CD4-positive, alpha-beta T cell treated with Interleukin-15 for 1 hour (primary cell): ENCODE measurements around the gene ESYT3.
"Not testable (repeated sequence)": the region's sequence is repeated elsewhere in the genome, so short reads cannot be mapped to it uniquely, and the experiment has no call there.

ENCODE experiments used
- DNase-seq: peaks from one replicate; pipeline ENCODE4 v3.0.0-alpha.2; 2020

Gene ESYT3

DNA sequence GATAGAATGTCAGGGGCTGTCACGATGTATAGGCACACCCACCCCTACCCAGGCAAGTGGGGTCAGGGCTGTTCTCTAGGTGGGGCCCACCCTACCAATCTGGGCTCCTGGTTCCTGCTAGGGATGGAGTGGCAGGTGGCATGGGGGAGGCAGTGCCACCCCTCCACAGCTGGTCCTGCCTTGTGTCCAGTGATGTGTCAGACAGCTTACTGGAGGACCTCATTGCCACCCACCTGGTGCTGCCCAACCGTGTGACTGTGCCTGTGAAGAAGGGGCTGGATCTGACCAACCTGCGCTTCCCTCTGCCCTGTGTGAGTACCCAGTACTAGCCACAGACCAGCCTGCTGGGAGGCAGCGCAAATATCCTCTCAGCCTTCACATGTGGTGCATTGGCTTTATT, 27.5 kb downstream of the ESYT3 start:
- no peak for DNase-seq

GRCh38 chr3:138463724-138464490, 29.5 kb downstream of the ESYT3 start:
- no peak for DNase-seq

DNA sequence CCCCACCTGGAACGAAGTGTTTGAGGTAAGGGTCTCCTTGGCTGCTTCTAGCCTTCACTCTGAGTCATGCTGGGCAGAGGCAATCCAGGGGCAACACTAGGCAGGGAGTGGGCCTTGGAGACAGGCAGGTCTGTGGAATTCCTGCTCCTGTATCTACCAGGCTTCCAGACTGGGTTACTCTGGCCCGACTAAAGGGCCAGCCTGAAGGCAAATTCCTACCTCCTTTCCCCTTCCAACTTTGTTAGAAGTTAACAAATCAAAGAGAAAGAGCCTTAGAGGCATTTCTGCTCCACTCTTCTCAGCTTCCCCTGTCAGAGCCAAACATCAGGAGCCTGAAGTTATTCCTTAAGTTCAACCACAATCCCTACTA, 30.1 kb downstream of the ESYT3 start:
- no peak for DNase-seq

- no peak for DNase-seq
Measured at GRCh38 chr3:138465451-138465850, 31.0 kb downstream of the ESYT3 start.

DNA sequence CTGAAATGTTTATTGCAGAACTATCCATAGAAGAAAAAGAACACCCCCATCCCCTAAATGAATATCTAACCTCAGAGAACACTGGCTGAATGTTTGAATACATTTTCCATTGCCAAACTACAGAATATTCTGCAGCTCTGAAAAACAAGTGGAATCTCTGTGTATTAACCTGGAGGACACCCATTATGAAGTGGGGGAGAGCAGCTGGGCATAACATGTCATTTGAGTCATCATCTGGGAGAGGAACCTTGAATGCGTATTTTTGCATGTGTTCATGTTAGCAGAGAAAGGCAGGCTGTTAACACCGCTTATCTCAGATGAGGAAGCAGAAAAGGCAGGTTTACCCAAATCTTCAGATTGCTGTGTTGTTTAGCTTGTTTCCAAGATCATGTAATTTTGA, 31.5 kb downstream of the ESYT3 start:
- DNase-seq = no peak

GRCh38 chr3:138467931-138468330, 33.5 kb downstream of the ESYT3 start:
- DNase-seq = no peak

DNA sequence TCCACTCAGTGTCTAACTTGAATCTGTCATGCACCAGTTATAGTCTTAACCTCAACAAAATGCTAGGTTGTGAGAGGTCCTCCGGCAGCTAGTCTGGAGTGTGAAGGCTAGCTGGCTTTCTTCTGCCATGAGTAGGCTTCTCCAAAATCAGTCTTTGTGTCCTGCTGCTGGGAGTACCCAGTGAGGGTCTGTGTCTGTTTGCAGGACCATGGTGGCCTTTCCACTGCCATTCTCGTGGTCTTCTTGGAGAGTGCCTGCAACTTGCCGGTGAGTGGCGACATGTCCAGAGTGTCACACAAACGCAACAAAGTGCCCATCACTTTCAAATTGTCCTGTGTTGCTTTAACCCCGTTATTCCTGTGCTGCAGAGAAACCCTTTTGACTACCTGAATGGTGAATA, 34.0 kb downstream of the ESYT3 start:
- no peak for DNase-seq

- no peak for DNase-seq
Measured at GRCh38 chr3:138468886-138469285, 34.5 kb downstream of the ESYT3 start.

DNA sequence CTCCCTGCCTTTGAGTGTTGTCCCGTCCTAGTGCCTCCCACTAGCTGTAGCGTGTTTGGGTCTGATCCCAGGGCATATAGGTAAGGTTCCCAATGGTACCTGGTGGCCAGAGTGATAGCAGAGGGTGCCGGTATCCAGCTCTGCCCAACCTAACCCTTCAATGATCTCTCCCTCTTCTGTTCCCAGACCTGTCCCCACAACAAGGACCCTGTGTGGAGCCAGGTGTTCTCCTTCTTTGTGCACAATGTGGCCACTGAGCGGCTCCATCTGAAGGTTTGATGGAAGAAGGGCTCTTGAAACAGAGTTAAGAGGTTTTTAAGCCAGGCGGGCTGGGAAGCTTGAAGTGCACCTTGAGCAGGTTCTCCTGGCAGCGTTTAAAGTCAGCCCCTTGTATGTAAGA, 35.5 kb downstream of the ESYT3 start:
- no peak for DNase-seq

DNA sequence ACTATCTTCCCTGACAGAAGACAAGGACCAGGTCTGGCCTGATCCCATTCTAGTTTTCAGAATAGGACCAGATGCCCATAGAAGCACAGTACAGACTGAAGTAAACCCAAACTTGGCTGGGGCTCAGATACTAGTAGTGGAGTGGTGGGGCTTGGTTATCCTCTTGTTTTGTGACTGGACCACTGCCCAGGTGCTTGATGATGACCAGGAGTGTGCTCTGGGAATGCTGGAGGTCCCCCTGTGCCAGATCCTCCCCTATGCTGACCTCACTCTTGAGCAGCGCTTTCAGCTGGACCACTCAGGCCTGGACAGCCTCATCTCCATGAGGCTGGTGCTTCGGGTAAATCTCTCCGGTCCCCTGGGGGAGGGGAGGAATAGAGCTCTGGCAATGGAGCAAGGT, 36.3 kb downstream of the ESYT3 start:
- DNase-seq = no peak

DNA sequence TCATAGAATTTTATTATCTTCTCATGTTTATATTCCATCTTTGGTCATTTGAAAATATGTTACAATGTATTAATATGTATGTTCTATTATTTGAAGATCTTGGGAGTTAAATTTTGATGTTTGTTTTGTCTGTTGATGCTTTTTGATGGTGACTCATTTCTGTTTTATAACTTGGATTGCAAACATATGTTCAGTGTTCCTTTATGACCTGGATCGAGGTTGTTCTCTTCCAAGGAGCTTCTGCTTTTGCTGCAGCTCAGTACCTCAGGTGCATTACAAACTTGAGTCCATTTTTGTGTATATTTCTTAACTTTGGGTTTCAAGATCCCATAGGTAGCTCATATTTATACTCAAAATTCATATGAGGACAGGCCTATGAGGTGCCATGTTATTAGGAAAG, 37.1 kb downstream of the ESYT3 start:
- no peak for DNase-seq

DNA sequence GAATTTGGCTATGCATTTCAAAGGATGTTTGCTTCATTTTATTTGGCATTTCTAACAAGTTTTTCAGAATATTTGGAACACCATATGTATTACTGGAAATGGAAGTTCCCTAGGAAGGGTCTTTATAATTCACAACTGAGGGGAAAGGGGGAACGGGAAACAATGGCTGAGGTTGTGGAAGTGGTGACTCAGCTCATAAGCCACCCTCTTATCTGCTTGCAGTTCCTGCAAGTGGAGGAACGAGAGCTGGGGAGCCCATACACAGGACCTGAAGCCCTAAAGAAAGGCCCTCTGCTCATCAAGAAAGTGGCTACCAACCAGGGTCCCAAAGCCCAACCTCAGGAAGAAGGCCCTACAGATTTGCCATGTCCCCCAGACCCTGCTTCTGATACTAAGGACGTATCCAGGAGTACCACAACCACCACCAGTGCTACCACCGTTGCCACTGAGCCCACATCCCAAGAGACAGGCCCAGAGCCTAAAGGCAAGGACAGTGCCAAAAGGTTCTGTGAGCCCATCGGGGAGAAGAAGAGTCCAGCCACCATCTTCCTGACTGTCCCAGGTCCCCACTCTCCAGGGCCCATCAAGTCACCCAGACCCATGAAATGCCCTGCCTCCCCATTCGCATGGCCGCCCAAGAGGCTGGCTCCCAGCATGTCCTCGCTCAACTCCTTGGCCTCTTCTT, 37.9 kb downstream of the ESYT3 start:
- no peak for DNase-seq

DNA sequence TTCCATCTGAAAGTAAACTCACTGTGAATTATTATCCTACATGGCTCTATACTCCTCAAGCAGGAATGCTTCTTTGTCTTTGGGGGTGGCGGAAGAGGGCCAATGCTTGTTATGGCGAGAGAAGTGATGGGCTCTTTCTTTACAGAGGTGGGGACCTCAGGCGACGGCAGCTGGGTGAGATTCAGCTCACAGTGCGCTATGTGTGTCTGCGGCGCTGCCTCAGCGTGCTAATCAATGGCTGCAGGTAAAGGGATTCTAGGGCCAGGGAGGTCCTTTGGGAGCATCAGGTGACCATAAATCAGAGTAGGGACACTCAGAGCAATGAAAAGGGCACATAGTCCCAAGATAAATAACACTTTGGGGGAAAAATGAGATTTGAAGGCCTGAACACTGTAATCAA, 39.0 kb downstream of the ESYT3 start:
- no peak for DNase-seq

GRCh38 chr3:138474163-138474562, 39.7 kb downstream of the ESYT3 start:
- no peak for DNase-seq

- no peak for DNase-seq
Measured at GRCh38 chr3:138476526-138476925, 42.1 kb downstream of the ESYT3 start.

GRCh38 chr3:138477120-138477519, 42.7 kb downstream of the ESYT3 start:
- no peak for DNase-seq

GRCh38 chr3:138477801-138478200, 43.4 kb downstream of the ESYT3 start:
- DNase-seq = no peak

- DNase-seq = no peak
Measured at GRCh38 chr3:138479438-138479863, 45.0 kb downstream of the ESYT3 start.

- not testable (repeated sequence) for DNase-seq
Measured at GRCh38 chr3:138484672-138485071, 50.3 kb downstream of the ESYT3 start.

DNA sequence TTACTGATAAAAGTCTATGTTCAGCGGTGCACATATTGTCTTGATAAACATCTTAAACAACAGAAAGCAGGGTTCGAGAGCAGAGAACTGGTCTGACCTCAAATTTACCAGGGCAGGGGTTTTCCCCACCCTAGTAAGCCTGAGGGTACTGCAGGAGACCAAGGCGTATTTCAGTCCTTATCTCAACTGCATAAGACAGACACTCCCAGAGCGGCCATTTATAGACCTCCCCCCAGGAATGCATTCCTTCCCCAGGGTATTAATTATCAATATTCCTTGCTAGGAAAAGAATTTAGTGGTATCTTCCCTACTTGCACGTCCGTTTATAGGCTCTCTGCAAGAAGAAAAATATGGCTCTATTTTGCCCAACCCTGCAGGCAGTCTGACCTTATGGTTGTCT, 52.2 kb downstream of the ESYT3 start:
- not testable (repeated sequence) for DNase-seq

- DNase-seq = no peak
Measured at GRCh38 chr3:138491971-138492370, 57.6 kb downstream of the ESYT3 start.

DNA sequence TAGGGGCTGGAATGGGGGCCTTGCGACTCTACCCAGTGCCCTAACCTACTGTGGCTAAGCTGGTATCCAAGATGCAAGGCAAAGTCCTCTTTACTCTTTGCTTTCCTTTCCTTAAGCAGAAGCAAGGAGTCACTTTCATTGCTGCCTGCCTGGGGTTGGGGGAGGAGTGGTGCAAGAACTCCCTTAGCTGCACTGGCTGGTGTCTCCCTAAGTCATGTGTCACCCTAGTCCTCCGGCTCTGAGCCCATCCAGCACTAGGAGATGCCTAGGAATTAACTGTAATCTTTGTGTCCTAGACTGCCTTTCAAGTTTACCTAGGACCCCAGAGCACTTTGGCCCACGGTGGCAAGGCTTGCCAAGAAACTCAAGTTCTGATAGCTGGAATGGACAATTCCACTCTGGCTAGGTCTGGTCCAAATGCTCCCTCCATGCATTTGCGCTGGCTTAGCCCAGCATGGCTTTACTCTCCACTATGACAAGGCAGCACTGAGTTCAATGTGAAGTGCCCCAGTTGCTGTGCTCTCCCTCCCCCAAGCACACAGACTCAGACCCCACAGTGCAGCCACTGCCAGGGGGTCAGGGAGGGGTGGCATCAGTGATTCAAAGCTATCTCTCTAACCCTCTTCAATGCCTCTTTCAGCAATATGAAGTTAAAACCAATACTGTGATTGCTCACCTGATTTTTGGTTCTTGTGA, 58.7 kb downstream of the ESYT3 start:
- DNase-seq = no peak

DNA sequence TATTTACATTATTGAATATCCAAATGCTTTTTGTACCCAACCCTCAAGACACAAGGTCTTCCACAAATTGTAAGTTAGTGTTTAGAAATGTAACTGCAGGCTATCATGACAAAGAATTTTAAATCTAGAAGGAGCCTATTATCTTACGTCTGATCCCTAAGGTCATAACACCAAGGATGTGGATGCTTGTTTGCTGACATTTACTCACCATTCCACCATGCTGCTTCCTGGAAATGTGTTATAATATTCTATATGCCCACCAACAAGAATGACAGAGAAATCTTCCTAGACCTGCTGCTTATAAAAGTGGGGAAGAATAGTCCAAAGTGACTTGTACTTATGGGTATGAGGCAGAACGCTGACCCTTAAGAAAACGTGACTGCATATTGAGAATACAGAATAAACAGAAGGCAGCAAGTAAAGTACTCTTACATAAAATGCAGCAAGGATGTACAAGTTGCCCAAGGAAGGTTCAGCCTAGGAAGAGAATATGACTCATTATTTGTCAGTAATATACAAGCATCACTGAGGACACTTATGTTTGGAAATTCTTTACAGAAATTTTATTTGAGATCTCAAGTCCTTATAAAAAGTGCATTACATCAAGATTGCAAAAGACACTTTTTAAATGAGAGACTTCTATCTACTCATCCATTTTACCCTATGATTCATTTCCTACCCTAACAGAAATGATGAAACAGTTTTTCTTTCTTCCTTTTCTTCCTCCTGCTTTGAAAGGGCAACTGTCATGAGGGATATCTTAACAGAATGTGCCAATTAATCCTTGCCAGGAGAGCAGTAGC, 59.6 kb downstream of the ESYT3 start:
- DNase-seq = no peak
